HCT116 (cell line): ENCODE measurements around the gene CHSY1. TPM values are rescaled to one million over a fixed set of nuclear protein-coding genes. Genes with fewer than 3 reads are reported as not detected.

Source experiments
- ATAC-seq: fragments of 200-7000 bp; cut with Tn5 transposase; 2 replicates; pipeline ENCODE4 v1.9.1; 2020; ENCODE audit warnings: mild to moderate bottlenecking, moderate library complexity
- BruUV-seq: library from RNA; stranded (reverse); fragments of 400-500 nt; replicated peaks from 2 replicates; lab custom pipeline; 2021; lab: Mats Ljungman, UMichigan
- CTCF ChIA-PET: fragments of 300-600 bp; sonication (Branson Sonifier 250); formaldehyde crosslinking; loops from one replicate; lab custom pipeline; 2021; ENCODE audit warnings: antibody characterized with exemption; lab: Charles Lee
- POLR2A ChIA-PET: fragments of 300-600, 350-600 bp; sonication (Branson Sonifier 250); formaldehyde crosslinking; loops from one replicate; lab custom pipeline; 2021; ENCODE audit warnings: antibody characterized with exemption; lab: Charles Lee
- RAD21 ChIA-PET, 2 experiments: fragments of 300-600 bp; sonication (Branson Sonifier 250); formaldehyde crosslinking; loops; one replicate each; lab custom pipeline; 2023; ENCODE audit warnings: low total read pairs in 2 of 2; ENCODE audit not compliant: uncharacterized antibody in 2 of 2, unreplicated experiment in 2 of 2, low non-redundant PET in 1 of 2; lab: Charles Lee
- DNase-seq: peaks from one replicate; pipeline ENCODE4 v3.0.0-alpha.2; 2010; ENCODE audit warnings: low read depth, low spot score
- H2AFZ ChIP-seq: fragments of 200-600 bp; shearing (Covaris generic), sonication (generic); 2 replicates; pipeline ENCODE4 v1.6.1; 2017; ENCODE audit warnings: low read depth, mixed run types, mixed read lengths, antibody characterized with exemption, low read length; ENCODE audit not compliant: poor library complexity, severe bottlenecking
- H3K27ac ChIP-seq: 2 replicates; pipeline ENCODE4 v1.5.1; 2012; ENCODE audit warnings: low read depth, low read length
- H3K27me3 ChIP-seq: fragments of 200-600 bp; sonication (generic); 2 replicates; pipeline ENCODE4 v1.6.1; 2016; ENCODE audit warnings: mixed run types, low read length, mixed read lengths; ENCODE audit not compliant: insufficient read depth
- H3K36me3 ChIP-seq, 2 experiments: fragments of 200-500 bp in 1 of 2; fragments of 200-600 bp in 1 of 2; sonication (Bioruptor generic) in 1 of 2; sonication (generic) in 1 of 2; 2 replicates each; pipeline versions ENCODE4 v1.5.1 to v1.6.1; 2014 to 2016; ENCODE audit warnings: low read length in 2 of 2, inconsistent platforms in 1 of 2, mixed read lengths in 1 of 2, mixed run types in 1 of 2; ENCODE audit not compliant: insufficient read depth in 2 of 2, control insufficient read depth in 1 of 2
- H3K4me1 ChIP-seq, 2 experiments: fragments of 200-600 bp in 1 of 2; sonication (generic) in 1 of 2; 2 replicates each; pipeline versions ENCODE4 v1.5.1 to v1.6.1; 2012 to 2017; ENCODE audit warnings: low read length in 2 of 2, inconsistent platforms in 1 of 2, mild to moderate bottlenecking in 1 of 2, mixed read lengths in 1 of 2, mixed run types in 1 of 2, moderate library complexity in 1 of 2; ENCODE audit not compliant: insufficient read depth in 2 of 2, control insufficient read depth in 1 of 2
- H3K4me2 ChIP-seq: fragments of 200-600 bp; sonication (generic); 2 replicates; pipeline ENCODE4 v1.6.1; 2017; ENCODE audit warnings: mixed run types, low read length, mixed read lengths
- H3K4me3 ChIP-seq, 2 experiments: fragments of 200-600 bp in 1 of 2; sonication (generic) in 1 of 2; replicated peaks in 1 of 2; 2 replicates each; pipeline ENCODE4 v1.5.1; 2011 to 2016; ENCODE audit warnings: low read length in 2 of 2, control low read depth in 1 of 2, low read depth in 1 of 2, mild to moderate bottlenecking in 1 of 2, mixed read lengths in 1 of 2, mixed run types in 1 of 2
- H3K79me2 ChIP-seq: fragments of 200-600 bp; sonication (generic); 2 replicates; pipeline ENCODE4 v1.6.1; 2017; ENCODE audit warnings: mild to moderate bottlenecking, mixed run types, low read length, moderate library complexity, mixed read lengths; ENCODE audit not compliant: insufficient read depth
- H3K9ac ChIP-seq: fragments of 200-600 bp; sonication (generic); 2 replicates; pipeline ENCODE4 v1.6.1; 2016; ENCODE audit warnings: low read length, mixed read lengths
- H3K9me2 ChIP-seq: fragments of 200-600 bp; sonication (generic), shearing (Covaris generic); 2 replicates; pipeline ENCODE4 v1.6.1; 2017; ENCODE audit warnings: mixed run types, mild to moderate bottlenecking, moderate library complexity; ENCODE audit not compliant: insufficient read depth
- H3K9me3 ChIP-seq, 2 experiments: fragments of 200-500 bp in 1 of 2; fragments of 200-600 bp in 1 of 2; sonication (Bioruptor generic) in 1 of 2; sonication (generic) in 1 of 2; 2 replicates each; pipeline ENCODE4 v1.6.1; 2014 to 2017; ENCODE audit warnings: low read length in 2 of 2, mixed read lengths in 2 of 2, inconsistent platforms in 1 of 2, low read depth in 1 of 2, mild to moderate bottlenecking in 1 of 2, mixed run types in 1 of 2, moderate library complexity in 1 of 2; ENCODE audit not compliant: control insufficient read depth in 1 of 2, insufficient read depth in 1 of 2
- H4K20me1 ChIP-seq: fragments of 200-600 bp; sonication (generic), shearing (Covaris generic); 2 replicates; pipeline ENCODE4 v1.6.1; 2017; ENCODE audit warnings: mixed run types, mild to moderate bottlenecking, moderate library complexity; ENCODE audit not compliant: insufficient read depth
- CEBPB ChIP-seq: IDR thresholded peaks from 2 replicates; pipeline ENCODE4 v1.6.1; 2012; ENCODE audit warnings: low read depth
- ELF1 ChIP-seq: IDR thresholded peaks from 2 replicates; pipeline ENCODE4 v1.6.1; 2012; ENCODE audit warnings: low read depth, borderline replicate concordance
- EZH2phosphoT487 ChIP-seq: fragments of 200-600 bp; IDR thresholded peaks from 2 replicates; pipeline ENCODE4 v1.6.1; 2018; ENCODE audit warnings: antibody characterized with exemption, borderline replicate concordance
- FOSL1 ChIP-seq: IDR thresholded peaks from 2 replicates; pipeline ENCODE4 v1.6.1; 2012; ENCODE audit warnings: low read depth
- POLR2A ChIP-seq: IDR thresholded peaks from 2 replicates; pipeline ENCODE4 v1.7.0; 2011; ENCODE audit warnings: borderline replicate concordance; ENCODE audit not compliant: insufficient read depth, insufficient read length; ENCODE audit errors: extremely low read depth
- POLR2AphosphoS5 ChIP-seq: IDR thresholded peaks from 2 replicates; pipeline ENCODE4 v1.6.1; 2011; ENCODE audit warnings: mild to moderate bottlenecking, low read depth, low read length, moderate library complexity
- RAD21 ChIP-seq: IDR thresholded peaks from 2 replicates; pipeline ENCODE4 v1.6.1; 2012; ENCODE audit warnings: low read depth, mild to moderate bottlenecking
- SP1 ChIP-seq: IDR thresholded peaks from 2 replicates; pipeline ENCODE4 v1.6.1; 2012; ENCODE audit warnings: low read depth
- YY1 ChIP-seq: IDR thresholded peaks from 2 replicates; pipeline ENCODE4 v1.6.1; 2011; ENCODE audit warnings: low read length, low read depth, moderate library complexity, mild to moderate bottlenecking; ENCODE audit not compliant: insufficient replicate concordance; ENCODE audit errors: extremely low read depth
- ZFX ChIP-seq: fragments of 450-650 bp; IDR thresholded peaks from 2 replicates; pipeline ENCODE4 v1.6.1; 2017
- intact Hi-C: fragments of 100-400 bp; cut with micrococcal nuclease; formaldehyde crosslinking; loops from 2 replicates; pipeline ENCODE4 v1.10.0; 2022
- total RNA-seq: library from RNA; stranded (reverse); gene quantifications from one replicate; pipeline ENCODE4 v1.2.1, GENCODE V29; 2021; ENCODE audit not compliant: unreplicated experiment
- TF ChIP-seq, protein P1 (sequence below): IDR thresholded peaks from 2 replicates; pipeline ENCODE4 v1.6.1; 2012
- TF ChIP-seq, protein P2 (sequence below), 3 experiments: fragments of 200-600 bp in 1 of 3; sonication (generic) in 1 of 3; IDR thresholded peaks in 2 of 3; conservative IDR thresholded peaks in 1 of 3; 2 replicates each; pipeline ENCODE4 v1.5.1; 2012 to 2017; ENCODE audit warnings: low read depth in 2 of 3, low read length in 2 of 3, antibody characterized with exemption in 1 of 3, borderline replicate concordance in 1 of 3, control low read depth in 1 of 3, mild to moderate bottlenecking in 1 of 3, mixed read lengths in 1 of 3, mixed run types in 1 of 3, moderate library complexity in 1 of 3; ENCODE audit not compliant: insufficient read depth in 1 of 3

The CHSY1 gene
- total RNA-seq, 1 experiment from 2014 or later: 25.4 TPM

DNA sequence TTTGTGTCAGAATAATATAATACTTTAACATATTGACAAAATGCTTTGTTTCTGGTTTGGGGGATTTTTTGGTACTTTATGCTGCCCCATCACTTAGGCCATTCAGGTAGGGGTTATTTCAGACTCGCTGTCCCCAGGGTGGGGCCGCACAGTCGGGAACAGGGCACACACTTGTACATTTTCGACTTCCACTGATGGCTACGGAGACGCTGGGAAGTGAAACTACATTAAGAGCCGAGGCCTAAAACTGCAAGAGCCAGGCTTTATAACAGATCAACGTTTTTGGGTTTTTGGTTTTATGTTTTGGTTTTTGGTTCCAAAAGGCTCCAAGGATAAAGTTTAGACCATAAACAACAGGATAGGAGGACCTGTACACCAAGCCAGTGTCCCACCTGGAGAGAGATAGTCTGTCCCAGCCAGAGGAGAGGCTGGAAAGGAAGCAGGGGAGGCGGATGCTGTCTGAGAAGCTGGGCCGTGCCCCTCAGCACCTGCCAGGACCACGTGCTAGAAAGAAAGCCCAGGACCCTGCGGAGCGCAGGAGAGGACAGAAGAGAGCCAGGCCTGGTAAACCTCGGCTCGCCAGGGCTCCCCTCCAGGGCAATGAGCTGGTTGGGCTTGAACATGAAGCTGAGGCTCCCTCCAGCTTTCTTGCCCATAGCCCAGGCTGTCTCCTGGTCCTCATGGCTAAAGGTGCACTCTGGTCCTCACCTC is 111.7 kb downstream of the CHSY1 start:
- no peaks in the 10 kb centered on the region for H3K36me3 ChIP-seq
- H3K27ac ChIP-seq: no peak overlapping the region
- DNase-seq (no peak), ATAC-seq (no peak)
- no peak overlapping the region for H3K9ac ChIP-seq
- ChIA-PET CTCF (no interaction called here), POLR2A (interaction anchor here (0.7 kb wide), 1 partner anchor 12 kb away, joined by 4 read pairs; no protein-coding TSS in a partner anchor), RAD21 (no interaction called here)
- no peaks in the 10 kb centered on the region for H3K4me1 ChIP-seq
- H3K9me3 ChIP-seq: no peaks in the 10 kb centered on the region
- H3K9me2 ChIP-seq: no peaks in the 10 kb centered on the region
- no peaks in the 10 kb centered on the region for H3K79me2 ChIP-seq
- H3K27me3 ChIP-seq: no peaks in the 10 kb centered on the region
- no peak overlapping the region for H3K4me2 ChIP-seq
- no peaks in the 10 kb centered on the region for H4K20me1 ChIP-seq
- intact Hi-C loops: no loop called here
- no peak for TF ChIP-seq ZFX
- TF ChIP-seq FOSL1: no peak
- no peak for TF ChIP-seq EZH2phosphoT487
- TF ChIP-seq CEBPB: no peak
- TF ChIP-seq YY1: no peak
- no peak for TF ChIP-seq RAD21
- TF ChIP-seq SP1: no peak
- TF ChIP-seq POLR2A: no peak
- TF ChIP-seq, protein P1, sequence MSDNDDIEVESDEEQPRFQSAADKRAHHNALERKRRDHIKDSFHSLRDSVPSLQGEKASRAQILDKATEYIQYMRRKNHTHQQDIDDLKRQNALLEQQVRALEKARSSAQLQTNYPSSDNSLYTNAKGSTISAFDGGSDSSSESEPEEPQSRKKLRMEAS: no peak
- no peak for TF ChIP-seq POLR2AphosphoS5
- TF ChIP-seq, protein P2, sequence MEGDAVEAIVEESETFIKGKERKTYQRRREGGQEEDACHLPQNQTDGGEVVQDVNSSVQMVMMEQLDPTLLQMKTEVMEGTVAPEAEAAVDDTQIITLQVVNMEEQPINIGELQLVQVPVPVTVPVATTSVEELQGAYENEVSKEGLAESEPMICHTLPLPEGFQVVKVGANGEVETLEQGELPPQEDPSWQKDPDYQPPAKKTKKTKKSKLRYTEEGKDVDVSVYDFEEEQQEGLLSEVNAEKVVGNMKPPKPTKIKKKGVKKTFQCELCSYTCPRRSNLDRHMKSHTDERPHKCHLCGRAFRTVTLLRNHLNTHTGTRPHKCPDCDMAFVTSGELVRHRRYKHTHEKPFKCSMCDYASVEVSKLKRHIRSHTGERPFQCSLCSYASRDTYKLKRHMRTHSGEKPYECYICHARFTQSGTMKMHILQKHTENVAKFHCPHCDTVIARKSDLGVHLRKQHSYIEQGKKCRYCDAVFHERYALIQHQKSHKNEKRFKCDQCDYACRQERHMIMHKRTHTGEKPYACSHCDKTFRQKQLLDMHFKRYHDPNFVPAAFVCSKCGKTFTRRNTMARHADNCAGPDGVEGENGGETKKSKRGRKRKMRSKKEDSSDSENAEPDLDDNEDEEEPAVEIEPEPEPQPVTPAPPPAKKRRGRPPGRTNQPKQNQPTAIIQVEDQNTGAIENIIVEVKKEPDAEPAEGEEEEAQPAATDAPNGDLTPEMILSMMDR (IDR thresholded peaks at IDR 0.05 in 2 of 3, conservative IDR thresholded peaks at IDR 0.05 in 1 of 3; ENCODE audit: borderline replicate concordance in 1 of 3, insufficient read depth in 1 of 3, low read depth in 2 of 3, low read length in 2 of 3): no peak
- no peak for TF ChIP-seq ELF1
- BruUV-seq: no TSS peak
- no peak overlapping the region for H3K4me3 ChIP-seq
- H2AFZ ChIP-seq: no peak overlapping the region
